ENCODE measurements around the gene PRPF18. TPM values are rescaled to one million over a fixed set of nuclear protein-coding genes. Genes with fewer than 3 reads are reported as not detected.
"Not testable (repeated sequence)": the region's sequence is repeated elsewhere in the genome, so short reads cannot be mapped to it uniquely, and the experiment has no call there.

Gene PRPF18
- 10 to 100 TPM; 13.3 to 17.1 (median 15.4) TPM for total RNA-seq
- polyA plus RNA-seq: 10 to 100 TPM in 1 of 2 donors, 1 to 10 TPM in 1; 6.7 to 13.1 TPM
- long read RNA-seq, donor 1, transcript PRPF18-202 (10 exons, 1,717 nt): major isoform, 9 of 18 reads
- long read RNA-seq, donor 1, partial matches to known transcripts: 4 of 18 reads
- long read RNA-seq, donor 1, other reads (novel, unspliced or antisense): 5 of 18 reads
- long read RNA-seq, donor 2, transcript PRPF18-202 (10 exons, 1,717 nt): major isoform, 14 of 17 reads
- long read RNA-seq, donor 2, partial matches to known transcripts: 1 of 17 reads
- long read RNA-seq, donor 2, other reads (novel, unspliced or antisense): 2 of 17 reads
- long read RNA-seq, donor 3, transcript PRPF18-202 (10 exons, 1,717 nt): major isoform, 28 of 48 reads
- long read RNA-seq, donor 3, partial matches to known transcripts: 2 of 48 reads
- long read RNA-seq, donor 3, other reads (novel, unspliced or antisense): 18 of 48 reads

- H3K4me3 ChIP-seq: peak within 1 kb of the TSS; percentile 64 to 94 (median 79)
- ATAC-seq (peak; percentile 99 to 100 (median 99)), DNase-seq (peak; percentile 91 to 94)
- peaks cover 3 to 29% (median 18%) of the 10 kb centered on the region in 9 donors for H3K4me1 ChIP-seq
- peak; percentile 89 to 100 (median 97) for TF ChIP-seq CTCF (IDR thresholded peaks at IDR 0.05)
- peaks cover 0 to 11% (median 0%) of the 10 kb centered on the region in 9 donors for H3K36me3 ChIP-seq
- intact Hi-C loops (cut with DNase I): loop anchor here in 3 of 10 donors (1.0 to 10.0 kb wide), 3 partner anchors 212 to 215 kb away; no protein-coding TSS in a partner anchor
- H3K27ac ChIP-seq: peak within 1 kb of the TSS in 7 of 10 donors; percentile 49 to 79 (median 76)
- no peaks in the 10 kb centered on the region for H3K9me3 ChIP-seq
- peaks cover 0 to 39% (median 16%) of the 10 kb centered on the region in 7 donors for H3K27me3 ChIP-seq
- 0% methylated on average over 38 of the region's 38 CpGs for WGBS, 2 donors
These were observed at the start of gene PRPF18 for GRCh38 chr10:13586676-13587355. PRPF18 (plus strand) TSS chr10:13586965; CDS start chr10:13587087, 122 bp downstream.

- H3K4me3 ChIP-seq, H3K36me3 ChIP-seq, H3K27ac ChIP-seq, H3K4me1 ChIP-seq, H3K9me3 ChIP-seq, ATAC-seq, DNase-seq: not testable (repeated sequence)
- H3K27me3 ChIP-seq: peaks cover 0 to 40% (median 22%) of the 10 kb centered on the region in 7 donors
- 59 to 63% methylated on average over 9 of the region's 9 CpGs for WGBS, 2 donors
- intact Hi-C loops (cut with DNase I): loop anchor here in 7 of 10 donors (2.0 to 10.0 kb wide), 3 partner anchors 163 to 166 kb away; no protein-coding TSS in a partner anchor
These were observed 48.8 kb upstream of the PRPF18 start for GRCh38 chr10:13537985-13538384.

GRCh38 chr10:13542533-13542932, 44.2 kb upstream of the PRPF18 start:
- ATAC-seq (no peak), DNase-seq (no peak)
- Histone ChIP-seq H3K9me3 (no peaks in the 10 kb centered on the region), H3K27ac (no peak overlapping the region), H3K4me1 (no peaks in the 10 kb centered on the region), H3K27me3 (peaks cover 0 to 54% (median 35%) of the 10 kb centered on the region in 7 donors), H3K4me3 (no peak overlapping the region), H3K36me3 (no peaks in the 10 kb centered on the region)
- intact Hi-C loops (cut with DNase I): no loop called here
- 87 to 90% methylated on average over 5 of the region's 5 CpGs for WGBS, 2 donors
- no peak for TF ChIP-seq CTCF (IDR thresholded peaks at IDR 0.05)

GRCh38 chr10:13550802-13551201, 36.0 kb upstream of the PRPF18 start:
- TF ChIP-seq CTCF (IDR thresholded peaks at IDR 0.05): no peak
- Histone ChIP-seq H3K9me3 (peaks cover 0 to 30% (median 9%) of the 10 kb centered on the region in 11 donors), H3K36me3 (no peaks in the 10 kb centered on the region), H3K27me3 (peaks cover 0 to 24% (median 6%) of the 10 kb centered on the region in 7 donors), H3K4me1 (no peaks in the 10 kb centered on the region), H3K4me3 (no peak overlapping the region), H3K27ac (no peak overlapping the region)
- DNase-seq (no peak), ATAC-seq (no peak)
- intact Hi-C loops (cut with DNase I): no loop called here
- WGBS, 2 donors: 61 to 85% methylated on average over 2 of the region's 2 CpGs

Data from heart right ventricle (tissue), 16 donors.